Measurements from ENCODE around the gene ETNK1. TPM values are rescaled to one million over a fixed set of nuclear protein-coding genes. Genes with fewer than 3 reads are reported as not detected.
A peak's percentile ranks its signal among the peaks of the same experiment; 100 is the strongest.

The ETNK1 gene, protein sequence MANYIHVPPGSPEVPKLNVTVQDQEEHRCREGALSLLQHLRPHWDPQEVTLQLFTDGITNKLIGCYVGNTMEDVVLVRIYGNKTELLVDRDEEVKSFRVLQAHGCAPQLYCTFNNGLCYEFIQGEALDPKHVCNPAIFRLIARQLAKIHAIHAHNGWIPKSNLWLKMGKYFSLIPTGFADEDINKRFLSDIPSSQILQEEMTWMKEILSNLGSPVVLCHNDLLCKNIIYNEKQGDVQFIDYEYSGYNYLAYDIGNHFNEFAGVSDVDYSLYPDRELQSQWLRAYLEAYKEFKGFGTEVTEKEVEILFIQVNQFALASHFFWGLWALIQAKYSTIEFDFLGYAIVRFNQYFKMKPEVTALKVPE
- 10 to 100 TPM; 32.4 to 79.2 (median 67.0) TPM for total RNA-seq
- 10 to 100 TPM; 16.8 to 26.3 (median 25.0) TPM for polyA plus RNA-seq
- long read RNA-seq, donor 1, full-length matches to known transcripts, result 11 of 17 reads
- long read RNA-seq, donor 1, partial matches to known transcripts, result 6 of 17 reads
- long read RNA-seq, donor 1, other reads (novel, unspliced or antisense), result 0 of 17 reads
- long read RNA-seq, donor 2, full-length matches to known transcripts, result 9 of 9 reads
- long read RNA-seq, donor 2, partial matches to known transcripts, result 0 of 9 reads
- long read RNA-seq, donor 2, other reads (novel, unspliced or antisense), result 0 of 9 reads
- long read RNA-seq, donor 3, full-length matches to known transcripts, result 9 of 9 reads
- long read RNA-seq, donor 3, partial matches to known transcripts, result 0 of 9 reads
- long read RNA-seq, donor 3, other reads (novel, unspliced or antisense), result 0 of 9 reads
- long read RNA-seq, donor 4, full-length matches to known transcripts, result 3 of 24 reads
- long read RNA-seq, donor 4, partial matches to known transcripts, result 1 of 24 reads
- long read RNA-seq, donor 4, other reads (novel, unspliced or antisense), result 20 of 24 reads
- long read RNA-seq, donor 5, full-length matches to known transcripts, result 14 of 16 reads
- long read RNA-seq, donor 5, partial matches to known transcripts, result 1 of 16 reads
- long read RNA-seq, donor 5, other reads (novel, unspliced or antisense), result 1 of 16 reads
- long read RNA-seq, donor 6, full-length matches to known transcripts, result 5 of 21 reads
- long read RNA-seq, donor 6, partial matches to known transcripts, result 0 of 21 reads
- long read RNA-seq, donor 6, other reads (novel, unspliced or antisense), result 16 of 21 reads
- long read RNA-seq, donor 7, full-length matches to known transcripts, result 8 of 8 reads
- long read RNA-seq, donor 7, partial matches to known transcripts, result 0 of 8 reads
- long read RNA-seq, donor 7, other reads (novel, unspliced or antisense), result 0 of 8 reads
- long read RNA-seq, donor 8, full-length matches to known transcripts, result 20 of 20 reads
- long read RNA-seq, donor 8, partial matches to known transcripts, result 0 of 20 reads
- long read RNA-seq, donor 8, other reads (novel, unspliced or antisense), result 0 of 20 reads
- long read RNA-seq, donor 9, full-length matches to known transcripts, result 9 of 9 reads
- long read RNA-seq, donor 9, partial matches to known transcripts, result 0 of 9 reads
- long read RNA-seq, donor 9, other reads (novel, unspliced or antisense), result 0 of 9 reads
- long read RNA-seq, donor 10, full-length matches to known transcripts, result 6 of 6 reads
- long read RNA-seq, donor 10, partial matches to known transcripts, result 0 of 6 reads
- long read RNA-seq, donor 10, other reads (novel, unspliced or antisense), result 0 of 6 reads

DNA sequence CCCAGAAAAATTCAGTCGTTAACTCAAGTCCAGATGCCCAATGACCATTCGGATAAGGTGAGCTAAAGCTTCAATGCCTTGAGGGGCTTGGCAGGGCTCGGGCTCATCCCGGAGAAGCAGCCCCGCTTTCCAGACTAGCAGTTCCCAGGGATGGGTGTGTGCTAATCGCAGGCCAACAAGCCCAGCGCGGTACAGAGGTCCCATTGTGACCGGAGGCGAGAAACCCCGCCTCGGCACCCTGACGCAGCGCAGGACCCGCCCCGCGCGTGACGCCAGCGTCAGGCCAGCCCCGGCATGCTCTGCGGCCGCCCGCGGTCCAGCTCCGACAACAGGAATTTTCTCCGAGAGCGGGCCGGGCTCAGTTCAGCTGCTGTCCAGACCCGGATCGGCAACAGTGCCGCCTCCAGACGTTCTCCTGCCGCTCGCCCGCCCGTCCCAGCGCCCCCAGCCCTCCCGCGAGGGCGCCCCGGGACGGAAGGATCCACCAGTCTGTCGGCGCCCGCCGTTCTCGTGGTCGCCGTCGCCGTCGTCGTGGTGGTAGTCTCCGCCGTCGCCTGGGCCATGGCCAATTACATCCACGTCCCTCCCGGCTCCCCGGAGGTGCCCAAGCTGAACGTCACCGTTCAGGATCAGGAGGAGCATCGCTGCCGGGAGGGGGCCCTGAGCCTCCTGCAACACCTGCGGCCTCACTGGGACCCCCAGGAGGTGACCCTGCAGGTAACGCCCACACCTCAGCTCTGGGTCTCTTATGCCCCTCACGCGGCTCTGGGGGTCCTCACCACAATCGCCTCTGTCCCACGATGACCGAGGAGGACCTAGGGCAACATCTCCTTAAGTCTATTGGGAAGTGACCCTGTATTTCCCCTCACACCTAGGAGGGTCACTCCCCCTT, at the start of gene ETNK1:
TSS of gene ETNK1 (plus strand) at position 302 of the 892 bp plus-strand sequence. CDS start at position 562, 260 bp downstream.
- intact Hi-C loops (cut with DNase I), result loop anchor here (5.0 kb wide), 1 partner anchor 83 kb away; the partner anchor contains the start of gene C2CD5 (in 2 of the 2)
- Histone ChIP-seq H3K4me1 (replicated peaks in 1 of 2) (peaks cover 8 to 38% of the 10 kb centered on the region in 2 donors), H3K36me3 (replicated peaks in 1 of 2) (no peaks in the 10 kb centered on the region), H3K27ac (peak within 1 kb of the TSS; percentile 85 to 99 (median 96)), H3K4me3 (peak within 1 kb of the TSS; percentile 63 to 93 (median 91)), H3K9me3 (replicated peaks in 1 of 3) (no peaks in the 10 kb centered on the region), H3K27me3 (no peaks in the 10 kb centered on the region)
- WGBS, 4 donors, result 0 to 1% (median 0%) methylated on average over 14 to 71 of the region's 71 CpGs
- TF ChIP-seq, protein P1, sequence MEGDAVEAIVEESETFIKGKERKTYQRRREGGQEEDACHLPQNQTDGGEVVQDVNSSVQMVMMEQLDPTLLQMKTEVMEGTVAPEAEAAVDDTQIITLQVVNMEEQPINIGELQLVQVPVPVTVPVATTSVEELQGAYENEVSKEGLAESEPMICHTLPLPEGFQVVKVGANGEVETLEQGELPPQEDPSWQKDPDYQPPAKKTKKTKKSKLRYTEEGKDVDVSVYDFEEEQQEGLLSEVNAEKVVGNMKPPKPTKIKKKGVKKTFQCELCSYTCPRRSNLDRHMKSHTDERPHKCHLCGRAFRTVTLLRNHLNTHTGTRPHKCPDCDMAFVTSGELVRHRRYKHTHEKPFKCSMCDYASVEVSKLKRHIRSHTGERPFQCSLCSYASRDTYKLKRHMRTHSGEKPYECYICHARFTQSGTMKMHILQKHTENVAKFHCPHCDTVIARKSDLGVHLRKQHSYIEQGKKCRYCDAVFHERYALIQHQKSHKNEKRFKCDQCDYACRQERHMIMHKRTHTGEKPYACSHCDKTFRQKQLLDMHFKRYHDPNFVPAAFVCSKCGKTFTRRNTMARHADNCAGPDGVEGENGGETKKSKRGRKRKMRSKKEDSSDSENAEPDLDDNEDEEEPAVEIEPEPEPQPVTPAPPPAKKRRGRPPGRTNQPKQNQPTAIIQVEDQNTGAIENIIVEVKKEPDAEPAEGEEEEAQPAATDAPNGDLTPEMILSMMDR (IDR thresholded peaks at IDR 0.05), result no peak
- TF ChIP-seq POLR2A (IDR thresholded peaks at IDR 0.05), result peak; percentile 96 to 99
- DNase-seq, result peak; percentile 91 to 97 (median 95)

DNA sequence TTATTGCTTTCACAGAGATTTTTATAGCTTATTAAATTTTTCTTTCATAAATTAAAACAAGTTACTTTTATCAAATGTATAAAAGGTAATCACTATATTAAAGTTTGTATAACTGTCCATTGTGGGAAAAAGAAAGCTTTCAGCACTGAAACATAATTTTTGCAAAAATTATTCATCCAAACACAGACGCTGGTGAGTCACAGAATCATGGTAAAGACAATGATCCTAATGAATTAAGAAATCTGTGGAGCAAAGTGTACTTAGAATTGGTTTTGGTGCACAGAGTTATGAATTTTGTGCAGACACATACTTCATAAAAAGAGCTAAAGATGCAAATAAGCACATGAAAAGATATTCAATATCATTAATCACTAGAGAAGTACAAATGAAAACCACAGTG, 48.9 kb upstream of the ETNK1 start:
- Histone ChIP-seq H3K4me3 (no peak overlapping the region), H3K9me3 (replicated peaks in 1 of 3) (no peaks in the 10 kb centered on the region), H3K36me3 (replicated peaks in 1 of 2) (no peaks in the 10 kb centered on the region), H3K27me3 (no peaks in the 10 kb centered on the region), H3K4me1 (replicated peaks in 1 of 2) (no peaks in the 10 kb centered on the region), H3K27ac (no peak overlapping the region)
- 76 to 83% (median 82%) methylated on average over 1 of the region's 1 CpG for WGBS, 4 donors
- DNase-seq, result no peak
- intact Hi-C loops (cut with DNase I), result no loop called here
- no peak for TF ChIP-seq POLR2A (IDR thresholded peaks at IDR 0.05)
- TF ChIP-seq, protein P1 (IDR thresholded peaks at IDR 0.05), result no peak

DNA sequence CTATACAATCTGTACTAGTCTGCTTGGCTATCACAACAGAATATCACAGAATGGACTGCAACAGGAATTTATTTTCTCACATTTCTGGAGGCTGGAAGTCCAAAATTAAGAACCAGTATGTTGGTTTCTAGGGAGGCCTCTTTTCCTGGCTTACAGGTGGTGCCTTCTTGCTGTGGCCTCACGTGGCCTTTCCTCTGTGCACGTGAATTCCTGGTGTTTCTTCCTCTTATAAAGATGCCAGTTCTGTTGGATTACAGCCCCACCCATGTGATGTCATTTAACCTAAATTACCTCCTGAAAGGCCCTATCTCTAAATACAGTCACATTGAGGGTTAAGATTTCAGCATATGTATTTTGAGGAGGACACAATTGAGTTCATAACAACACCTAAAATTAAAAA, 48.5 kb upstream of the ETNK1 start:
- no peak overlapping the region for H3K27ac ChIP-seq
- no peaks in the 10 kb centered on the region for H3K36me3 ChIP-seq (replicated peaks in 1 of 2)
- H3K4me3 ChIP-seq, result no peak overlapping the region
- intact Hi-C loops (cut with DNase I), result no loop called here
- no peaks in the 10 kb centered on the region for H3K4me1 ChIP-seq (replicated peaks in 1 of 2)
- TF ChIP-seq, protein P1 (IDR thresholded peaks at IDR 0.05), result no peak
- TF ChIP-seq POLR2A (IDR thresholded peaks at IDR 0.05), result no peak
- H3K27me3 ChIP-seq, result no peaks in the 10 kb centered on the region
- no peak for DNase-seq
- no peaks in the 10 kb centered on the region for H3K9me3 ChIP-seq (replicated peaks in 1 of 3)
- WGBS, 4 donors, result 79 to 94% (median 89%) methylated on average over 2 of the region's 2 CpGs
